RWPE1 (cell line): ENCODE data around the gene COLQ.

Source experiments
- CTCF ChIA-PET: fragments of 350-600 bp; sonication (Branson Sonifier 250); formaldehyde crosslinking; extraction: SDS; loops from one replicate; lab custom pipeline; 2021; lab: Yijun Ruan, JAX
- POLR2A ChIA-PET: fragments of 400-600 bp; formaldehyde crosslinking; extraction: SDS; loops from one replicate; lab custom pipeline; 2020; ENCODE audit warnings: antibody characterized with exemption; ENCODE audit not compliant: low non-redundant PET; lab: Yijun Ruan, JAX
- DNase-seq: peaks from one replicate; pipeline ENCODE4 v3.0.0; 2012; ENCODE audit warnings: low spot score
- H3K27ac ChIP-seq: fragments of 450-650 bp; 2 replicates; pipeline ENCODE4 v1.5.1; 2017
- TF ChIP-seq, protein P1 (sequence below): fragments of 450-650 bp; conservative IDR thresholded peaks from 2 replicates; pipeline ENCODE4 v1.5.1; 2017; ENCODE audit warnings: low read depth, mild to moderate bottlenecking

COLQ gene

DNA sequence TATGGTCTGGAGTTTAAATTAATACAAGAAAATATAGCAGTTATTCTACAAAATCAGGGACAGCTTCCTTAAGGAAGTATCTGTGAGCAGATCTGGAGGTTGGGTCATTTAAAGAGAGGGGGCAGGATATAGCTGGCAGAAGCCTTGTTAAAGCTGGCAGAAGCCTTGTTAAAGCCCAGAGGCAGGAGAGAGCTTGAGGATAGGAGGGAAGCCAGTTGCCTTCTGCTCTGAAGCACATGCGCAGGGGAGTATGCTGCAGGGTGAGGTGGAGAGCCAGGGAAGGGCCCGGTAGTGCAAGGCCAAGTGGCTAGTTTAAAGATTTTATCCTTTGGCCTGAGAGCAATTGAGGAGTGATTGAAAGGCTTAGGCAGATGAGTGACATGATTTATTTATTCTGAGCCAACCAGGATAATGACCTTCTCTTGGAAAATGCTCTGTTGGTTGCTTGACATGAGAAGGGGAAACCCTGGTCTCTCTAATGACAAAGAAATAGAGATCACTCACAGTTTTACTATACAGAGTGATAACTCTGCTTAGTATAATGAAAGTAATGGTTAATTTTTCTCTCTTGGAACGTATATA, 90.2 kb downstream of the COLQ start:
- ChIA-PET POLR2A (interaction anchor here (0.6 kb wide), 1 partner anchor 164 kb away, joined by 4 read pairs; no protein-coding TSS in a partner anchor), CTCF (no interaction called here)
- DNase-seq: no peak
- no peak overlapping the region for H3K27ac ChIP-seq
- TF ChIP-seq, protein P1, sequence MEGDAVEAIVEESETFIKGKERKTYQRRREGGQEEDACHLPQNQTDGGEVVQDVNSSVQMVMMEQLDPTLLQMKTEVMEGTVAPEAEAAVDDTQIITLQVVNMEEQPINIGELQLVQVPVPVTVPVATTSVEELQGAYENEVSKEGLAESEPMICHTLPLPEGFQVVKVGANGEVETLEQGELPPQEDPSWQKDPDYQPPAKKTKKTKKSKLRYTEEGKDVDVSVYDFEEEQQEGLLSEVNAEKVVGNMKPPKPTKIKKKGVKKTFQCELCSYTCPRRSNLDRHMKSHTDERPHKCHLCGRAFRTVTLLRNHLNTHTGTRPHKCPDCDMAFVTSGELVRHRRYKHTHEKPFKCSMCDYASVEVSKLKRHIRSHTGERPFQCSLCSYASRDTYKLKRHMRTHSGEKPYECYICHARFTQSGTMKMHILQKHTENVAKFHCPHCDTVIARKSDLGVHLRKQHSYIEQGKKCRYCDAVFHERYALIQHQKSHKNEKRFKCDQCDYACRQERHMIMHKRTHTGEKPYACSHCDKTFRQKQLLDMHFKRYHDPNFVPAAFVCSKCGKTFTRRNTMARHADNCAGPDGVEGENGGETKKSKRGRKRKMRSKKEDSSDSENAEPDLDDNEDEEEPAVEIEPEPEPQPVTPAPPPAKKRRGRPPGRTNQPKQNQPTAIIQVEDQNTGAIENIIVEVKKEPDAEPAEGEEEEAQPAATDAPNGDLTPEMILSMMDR: no peak

DNA sequence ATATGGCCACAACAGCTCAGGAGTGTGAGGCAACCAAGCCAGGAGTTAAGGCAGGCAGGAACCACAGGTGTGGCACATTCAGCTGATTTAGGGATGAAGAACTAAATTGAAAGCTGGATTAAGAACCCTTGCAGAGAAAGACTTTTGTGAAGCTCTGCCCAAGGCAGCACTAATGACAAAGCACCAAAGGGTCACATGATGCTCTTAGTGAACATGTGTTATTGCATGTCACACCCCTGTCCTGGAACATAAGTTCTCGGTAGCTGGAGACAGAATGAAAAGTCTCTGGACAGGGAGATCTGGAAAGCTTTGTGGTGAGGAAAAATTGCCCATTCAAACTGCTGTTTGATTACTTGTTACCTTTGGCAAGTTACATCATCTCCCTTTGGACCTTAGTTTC, 90.9 kb downstream of the COLQ start:
- TF ChIP-seq, protein P1: no peak
- DNase-seq: no peak
- CTCF ChIA-PET: no interaction called here
- POLR2A ChIA-PET: no interaction called here
- no peak overlapping the region for H3K27ac ChIP-seq

DNA sequence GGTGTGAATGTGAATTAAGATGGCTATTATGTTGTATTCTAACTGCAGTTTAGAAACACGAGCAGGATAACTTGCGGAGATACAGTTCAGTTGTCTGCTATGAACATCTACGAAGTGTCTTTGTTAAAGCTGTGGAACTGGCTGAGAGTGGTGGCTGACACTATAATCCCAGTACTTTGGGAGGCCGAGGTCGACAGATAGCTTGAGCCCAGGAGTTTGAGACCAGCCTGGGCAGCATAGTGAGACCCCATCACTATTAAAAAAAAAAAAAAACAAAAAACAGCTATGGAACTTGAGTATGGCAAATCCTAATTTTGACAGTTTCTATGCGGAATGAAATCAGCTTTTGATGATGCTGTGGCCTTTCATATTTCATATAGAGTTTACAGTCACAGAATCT, 92.4 kb downstream of the COLQ start:
- CTCF ChIA-PET: no interaction called here
- POLR2A ChIA-PET: no interaction called here
- TF ChIP-seq, protein P1: no peak
- H3K27ac ChIP-seq: no peak overlapping the region
- no peak for DNase-seq

DNA sequence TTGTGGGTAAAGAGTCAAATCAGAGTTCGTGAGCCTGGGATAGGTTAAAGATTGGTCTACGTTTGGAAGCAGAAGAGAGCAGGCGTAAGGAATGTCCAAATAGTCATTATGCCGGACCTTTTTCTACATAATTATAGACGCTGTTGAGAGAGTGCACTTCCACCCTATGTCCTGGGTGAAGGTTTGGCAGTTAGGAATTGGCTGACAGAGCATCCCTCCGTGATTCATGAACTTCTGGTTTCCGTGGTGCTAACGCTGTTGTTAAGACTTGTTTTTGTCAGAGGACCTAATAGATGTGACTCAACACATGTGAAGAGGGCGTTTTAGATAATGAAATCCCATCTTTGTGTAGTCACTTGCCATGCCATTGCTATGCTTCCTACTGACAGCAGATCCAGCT, 93.0 kb downstream of the COLQ start:
- TF ChIP-seq, protein P1: no peak
- POLR2A ChIA-PET: no interaction called here
- CTCF ChIA-PET: no interaction called here
- peak overlapping the region; percentile 77; the same call in 1 of the 2 replicates for H3K27ac ChIP-seq
- DNase-seq: peak; percentile 71

DNA sequence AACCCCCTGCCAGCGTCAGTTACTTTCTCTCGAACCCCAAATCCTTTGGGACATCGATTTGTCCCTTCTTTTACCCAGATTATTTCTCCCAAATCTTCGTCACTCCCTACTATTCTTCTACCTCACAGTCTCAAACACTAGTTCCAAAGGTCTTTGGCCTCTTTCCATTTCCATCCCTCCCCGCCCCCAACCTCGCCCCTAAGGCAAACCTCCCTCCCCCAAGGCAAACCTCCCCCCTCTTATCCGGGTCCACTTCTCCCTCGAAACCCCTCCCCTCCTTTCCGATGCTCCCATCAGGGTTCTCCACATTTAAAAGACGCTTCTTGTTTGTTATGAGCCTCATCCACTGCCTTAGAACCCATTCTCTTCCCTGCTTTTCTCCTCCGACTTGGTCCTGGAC, 93.5 kb downstream of the COLQ start:
- TF ChIP-seq, protein P1: no peak
- no peak for DNase-seq
- peak overlapping the region; percentile 77 for H3K27ac ChIP-seq
- CTCF ChIA-PET: no interaction called here
- POLR2A ChIA-PET: no interaction called here

DNA sequence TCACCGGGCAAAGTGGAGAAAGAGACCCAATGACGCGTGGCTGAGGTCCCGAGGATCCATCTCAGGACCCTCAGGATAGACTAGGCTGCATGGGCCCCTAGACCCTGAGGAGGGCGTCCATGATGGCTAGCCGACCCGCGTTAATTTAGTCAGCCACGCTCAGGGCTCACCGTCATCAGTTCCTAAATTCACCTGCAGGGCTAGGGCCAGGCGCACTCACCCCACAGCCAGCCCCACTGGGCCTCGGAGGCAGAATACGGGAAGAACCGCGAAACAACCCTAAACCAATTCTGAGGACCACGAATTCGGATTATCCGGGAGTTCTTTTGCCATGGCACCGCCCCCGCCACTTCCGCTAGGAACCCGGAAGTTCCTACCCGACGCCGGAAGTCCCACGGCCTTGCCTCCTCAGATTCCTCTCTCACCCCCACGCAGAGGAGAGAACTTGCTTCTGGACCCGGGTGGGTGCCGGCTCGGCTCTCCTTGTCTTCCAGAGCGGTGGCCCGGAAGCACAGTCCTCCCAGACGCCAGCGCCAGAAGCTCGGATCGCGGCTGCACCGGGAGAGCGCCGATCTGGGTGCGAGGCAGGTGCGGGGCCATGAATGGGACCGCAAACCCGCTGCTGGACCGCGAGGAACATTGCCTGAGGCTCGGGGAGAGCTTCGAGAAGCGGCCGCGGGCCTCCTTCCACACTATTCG, 94.2 kb downstream of the COLQ start, which contains the start of the genes EAF1 and METTL6:
Gene EAF1, plus strand, starts transcription at position 417 of the 699 bp plus-strand sequence. Its CDS starts 182 bp downstream, at position 599.
Gene METTL6, minus strand, starts transcription at position 363 of the 699 bp plus-strand sequence. CDS start 1,033 bp downstream, outside the sequence.
- peak within 1 kb of the TSS; percentile 77 for H3K27ac ChIP-seq
- CTCF ChIA-PET: no interaction called here
- TF ChIP-seq, protein P1: no peak
- POLR2A ChIA-PET: no interaction called here
- DNase-seq: peak; percentile 78
